Coronary artery (tissue), 2 donors: Measurements from ENCODE around the gene NCAPH2.

Source experiments
- DNase-seq: peaks from one replicate; pipeline ENCODE4 v3.0.0-alpha.2; 2017; ENCODE audit warnings: low spot score
- H3K27ac ChIP-seq, 2 donors: fragments of 200-600 bp; sonication (generic); one replicate each; pipeline ENCODE4 v1.5.1; 2016 to 2019
- H3K4me3 ChIP-seq: fragments of 200-600 bp; sonication (generic); 2 replicates; pipeline ENCODE4 v1.5.1; 2016; ENCODE audit warnings: mild to moderate bottlenecking, moderate library complexity
- TF ChIP-seq, protein P1 (sequence below): fragments of 200-600 bp; sonication (generic); IDR thresholded peaks from one replicate; pipeline ENCODE4 v1.5.1; 2019; ENCODE audit warnings: antibody characterized with exemption

The NCAPH2 gene

DNA sequence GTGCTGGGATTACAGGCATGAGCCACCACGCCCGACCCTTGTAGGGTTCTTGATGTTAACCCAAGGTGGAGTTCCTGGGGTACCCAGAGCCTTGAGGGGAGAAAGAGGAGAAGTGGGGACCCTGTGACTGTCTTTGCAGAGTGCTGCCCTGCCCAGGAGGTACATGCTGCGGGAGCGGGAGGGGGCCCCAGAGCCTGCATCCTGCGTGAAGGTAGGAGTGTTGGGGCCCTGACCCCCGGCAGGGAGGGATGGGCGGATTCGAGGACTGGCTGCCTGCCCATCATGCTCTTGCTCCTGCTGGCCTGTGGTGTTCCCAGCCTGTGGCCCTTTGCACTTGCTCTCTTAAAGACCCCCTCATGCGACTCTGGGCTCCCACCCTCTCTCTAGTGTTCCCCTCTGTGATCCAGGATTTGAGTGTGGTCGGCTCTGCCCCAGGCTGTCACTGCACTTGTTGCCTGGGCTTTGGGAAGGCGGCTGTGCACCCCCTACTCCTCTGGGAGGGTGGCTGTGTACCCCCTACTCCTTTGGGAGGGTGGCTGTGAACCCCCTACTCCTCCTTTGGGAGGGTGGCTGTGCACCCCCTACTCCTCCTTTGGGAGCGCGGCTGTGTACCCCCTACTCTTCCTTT, 12.9 kb downstream of the NCAPH2 start:
- TF ChIP-seq, protein P1, sequence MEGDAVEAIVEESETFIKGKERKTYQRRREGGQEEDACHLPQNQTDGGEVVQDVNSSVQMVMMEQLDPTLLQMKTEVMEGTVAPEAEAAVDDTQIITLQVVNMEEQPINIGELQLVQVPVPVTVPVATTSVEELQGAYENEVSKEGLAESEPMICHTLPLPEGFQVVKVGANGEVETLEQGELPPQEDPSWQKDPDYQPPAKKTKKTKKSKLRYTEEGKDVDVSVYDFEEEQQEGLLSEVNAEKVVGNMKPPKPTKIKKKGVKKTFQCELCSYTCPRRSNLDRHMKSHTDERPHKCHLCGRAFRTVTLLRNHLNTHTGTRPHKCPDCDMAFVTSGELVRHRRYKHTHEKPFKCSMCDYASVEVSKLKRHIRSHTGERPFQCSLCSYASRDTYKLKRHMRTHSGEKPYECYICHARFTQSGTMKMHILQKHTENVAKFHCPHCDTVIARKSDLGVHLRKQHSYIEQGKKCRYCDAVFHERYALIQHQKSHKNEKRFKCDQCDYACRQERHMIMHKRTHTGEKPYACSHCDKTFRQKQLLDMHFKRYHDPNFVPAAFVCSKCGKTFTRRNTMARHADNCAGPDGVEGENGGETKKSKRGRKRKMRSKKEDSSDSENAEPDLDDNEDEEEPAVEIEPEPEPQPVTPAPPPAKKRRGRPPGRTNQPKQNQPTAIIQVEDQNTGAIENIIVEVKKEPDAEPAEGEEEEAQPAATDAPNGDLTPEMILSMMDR = no peak
- DNase-seq = peak; percentile 66
- no peak overlapping the region for H3K4me3 ChIP-seq
- H3K27ac ChIP-seq = no peak overlapping the region

- TF ChIP-seq, protein P1 = no peak
- no peak overlapping the region for H3K4me3 ChIP-seq
- DNase-seq = no peak
- H3K27ac ChIP-seq = no peak overlapping the region
Observed at GRCh38 chr22:50521710-50522109, 13.7 kb downstream of the NCAPH2 start.

DNA sequence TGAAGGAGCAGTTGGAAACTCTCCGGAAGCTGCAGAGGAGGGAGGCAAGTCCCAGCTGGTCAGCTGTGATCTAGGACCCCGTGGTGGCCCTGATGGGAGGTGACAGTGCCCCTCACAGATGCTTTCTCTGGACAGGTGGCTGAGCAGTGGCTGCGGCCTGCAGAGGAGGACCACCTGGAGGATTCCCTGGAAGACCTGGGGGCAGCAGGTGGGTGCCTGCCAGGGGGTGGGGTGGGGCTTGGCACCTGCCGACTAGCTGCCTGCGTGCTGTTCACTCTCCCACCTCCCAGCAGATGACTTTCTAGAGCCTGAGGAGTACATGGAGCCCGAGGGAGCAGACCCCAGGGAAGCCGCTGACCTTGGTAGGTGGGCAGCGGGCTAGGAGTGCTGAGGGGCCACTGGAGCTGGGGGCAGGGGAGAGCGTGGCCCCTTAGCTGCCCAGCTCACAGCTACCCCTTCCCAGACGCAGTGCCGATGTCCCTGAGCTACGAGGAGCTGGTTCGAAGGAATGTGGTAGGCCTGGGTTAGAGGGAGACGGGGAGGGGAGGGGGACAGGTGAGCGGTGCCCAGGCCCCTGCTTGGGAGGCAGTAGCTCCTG, 14.3 kb downstream of the NCAPH2 start:
- no peak overlapping the region for H3K27ac ChIP-seq
- TF ChIP-seq, protein P1 = no peak
- DNase-seq = peak; percentile 71
- H3K4me3 ChIP-seq = no peak overlapping the region

DNA sequence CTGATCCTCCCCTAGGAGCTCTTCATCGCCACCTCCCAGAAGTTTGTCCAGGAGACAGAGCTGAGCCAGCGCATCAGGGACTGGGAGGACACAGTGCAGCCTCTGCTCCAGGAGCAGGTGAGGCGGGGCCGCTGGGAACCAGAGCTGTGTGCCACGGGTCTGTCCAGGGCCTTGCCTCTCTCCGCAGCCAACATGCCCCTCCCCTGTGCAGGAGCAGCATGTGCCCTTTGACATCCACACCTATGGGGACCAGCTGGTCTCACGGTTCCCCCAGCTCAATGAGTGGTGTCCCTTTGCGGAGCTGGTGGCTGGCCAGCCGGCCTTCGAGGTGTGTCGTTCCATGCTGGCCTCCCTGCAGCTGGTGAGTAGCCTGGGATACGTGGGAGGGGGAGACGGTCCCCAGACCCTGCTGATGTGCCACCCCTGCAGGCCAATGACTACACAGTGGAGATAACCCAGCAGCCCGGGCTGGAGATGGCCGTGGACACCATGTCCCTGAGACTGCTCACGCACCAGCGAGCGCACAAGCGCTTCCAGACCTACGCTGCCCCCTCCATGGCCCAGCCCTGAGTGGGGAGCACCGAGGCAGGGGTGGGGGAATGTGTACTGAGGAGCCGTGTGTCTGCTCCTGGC, 14.9 kb downstream of the NCAPH2 start:
- Histone ChIP-seq H3K4me3 (no peak overlapping the region), H3K27ac (no peak overlapping the region)
- TF ChIP-seq, protein P1 = no peak
- peak; percentile 72 for DNase-seq

- Histone ChIP-seq H3K27ac (no peak overlapping the region), H3K4me3 (no peak overlapping the region)
- DNase-seq = no peak
- TF ChIP-seq, protein P1 = no peak
Observed at GRCh38 chr22:50523458-50523805, 15.4 kb downstream of the NCAPH2 start.

GRCh38 chr22:50523806-50524675, 16.0 kb downstream of the NCAPH2 start:
- no peak overlapping the region for H3K27ac ChIP-seq
- DNase-seq = peak; percentile 75
- TF ChIP-seq, protein P1 = no peak

More at GRCh38 chr22:50523806-50524675, 16.0 kb downstream of the NCAPH2 start:
- H3K4me3 ChIP-seq = peak overlapping the region; percentile 86
